Measurements from ENCODE around the gene NRAP.

NRAP gene

DNA sequence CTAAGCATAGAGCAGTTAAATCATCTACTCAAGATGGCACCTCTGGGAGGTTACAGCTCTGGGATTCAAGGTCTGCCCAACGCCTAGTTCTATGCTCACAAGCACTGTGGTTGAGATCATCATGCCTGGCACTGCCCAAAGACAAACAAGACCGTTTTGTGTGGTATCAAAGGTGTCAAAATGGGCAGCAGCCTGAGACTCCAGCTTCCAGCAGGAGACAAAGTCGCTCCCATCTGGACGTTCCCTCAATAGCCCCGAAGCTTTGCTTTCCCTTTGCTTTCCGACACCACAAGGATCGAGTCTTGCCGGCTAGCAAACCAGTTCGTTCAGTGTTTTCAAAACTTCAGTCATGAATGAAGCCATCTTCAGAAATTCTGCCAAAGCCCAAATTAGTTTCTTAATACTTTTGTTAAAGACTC, 105.9 kb downstream of the NRAP start:
- DNase-seq = no peak

DNA sequence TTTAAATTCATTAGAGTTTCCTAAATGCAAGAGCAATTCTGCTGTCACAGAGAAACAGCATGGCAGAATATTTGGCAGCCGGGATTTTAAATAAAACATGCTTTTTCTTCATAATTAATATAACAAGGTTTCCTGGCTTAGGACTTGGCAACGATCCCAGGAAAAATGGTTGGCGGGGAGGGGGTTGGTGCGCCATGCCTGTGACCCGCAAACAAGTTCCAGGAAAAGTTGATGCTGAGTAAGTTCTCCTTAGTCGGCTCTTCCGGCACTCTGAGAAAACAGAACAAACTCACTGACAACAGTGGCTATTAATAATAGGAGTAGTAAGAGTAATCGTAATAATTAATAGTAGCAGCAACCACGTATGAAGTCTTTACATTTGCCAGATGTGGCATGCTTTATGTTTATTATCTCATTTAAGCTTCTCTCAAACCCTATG, 106.4 kb downstream of the NRAP start:
- DNase-seq = no peak

GRCh38 chr10:113555751-113556150, 108.1 kb downstream of the NRAP start:
- no peak for DNase-seq

- no peak for DNase-seq
Observed at GRCh38 chr10:113555245-113555644, 108.6 kb downstream of the NRAP start.

- DNase-seq = no peak
Observed at GRCh38 chr10:113554214-113554613, 109.6 kb downstream of the NRAP start.

- no peak for DNase-seq
Observed at GRCh38 chr10:113553149-113553548, 110.7 kb downstream of the NRAP start.

- DNase-seq = no peak
Observed at GRCh38 chr10:113552701-113553100, 111.1 kb downstream of the NRAP start, which contains the start of gene HABP2. TSS of gene HABP2 (plus strand) at chr10:113553053. CDS start at chr10:113553122, 69 bp downstream.

DNA sequence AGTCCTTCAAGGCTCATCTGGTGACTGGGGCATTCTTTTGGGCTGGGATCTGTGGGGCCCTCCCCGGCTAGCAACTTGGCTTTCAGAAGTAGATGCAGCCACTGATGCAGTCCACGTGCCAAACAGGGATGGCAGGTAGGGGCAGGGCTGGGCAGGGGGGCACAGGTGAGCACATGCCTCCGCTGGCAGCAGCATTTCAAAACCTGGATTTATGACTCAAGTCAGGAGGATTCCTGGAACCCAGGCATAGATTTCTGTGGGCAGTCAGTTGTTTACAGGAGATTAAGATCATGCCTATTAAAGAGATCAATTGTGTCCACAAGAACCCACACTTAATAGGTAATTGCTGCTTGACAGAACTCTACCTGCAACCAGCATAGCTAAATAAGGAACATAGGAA, 111.8 kb downstream of the NRAP start:
- DNase-seq = no peak

DNA sequence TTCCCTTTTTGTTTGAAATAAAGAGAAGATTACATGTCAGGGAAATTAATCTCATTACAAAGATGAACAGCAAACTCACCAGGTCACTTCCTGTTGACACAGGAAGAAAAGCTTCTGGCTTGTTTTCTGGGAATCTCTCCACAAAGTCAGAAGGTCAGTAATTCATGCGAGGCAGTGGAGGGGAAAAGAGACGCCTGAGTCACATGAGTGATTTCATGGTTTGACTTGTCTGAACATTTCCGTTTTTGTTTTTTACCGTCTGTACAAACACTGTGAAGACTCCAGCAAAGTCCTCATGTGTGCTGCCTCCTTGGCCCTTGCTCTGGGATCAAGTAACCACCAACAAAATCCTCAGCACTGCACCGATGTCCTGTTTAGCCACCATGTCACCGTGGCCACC, 113.5 kb downstream of the NRAP start:
- DNase-seq = no peak

DNA sequence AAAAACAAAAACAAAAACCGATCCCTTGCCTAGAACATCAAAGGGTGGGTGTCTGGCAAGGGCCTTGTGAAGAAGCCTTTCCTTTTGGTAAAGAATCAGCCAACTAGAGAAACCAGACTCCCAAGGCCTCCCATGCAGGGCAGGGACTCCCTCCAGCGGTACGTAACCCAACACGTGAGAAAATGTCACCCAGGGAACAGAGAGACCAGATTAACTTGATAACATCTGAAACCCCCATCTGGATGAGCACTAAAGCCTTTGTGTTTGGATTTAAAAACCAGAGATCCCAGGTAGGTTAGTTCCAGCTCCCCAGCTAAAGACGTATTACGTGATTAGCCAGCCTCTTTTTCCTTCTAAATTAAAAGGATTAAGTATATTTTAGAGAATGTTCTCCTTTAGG, 114.0 kb downstream of the NRAP start:
- no peak for DNase-seq

DNA sequence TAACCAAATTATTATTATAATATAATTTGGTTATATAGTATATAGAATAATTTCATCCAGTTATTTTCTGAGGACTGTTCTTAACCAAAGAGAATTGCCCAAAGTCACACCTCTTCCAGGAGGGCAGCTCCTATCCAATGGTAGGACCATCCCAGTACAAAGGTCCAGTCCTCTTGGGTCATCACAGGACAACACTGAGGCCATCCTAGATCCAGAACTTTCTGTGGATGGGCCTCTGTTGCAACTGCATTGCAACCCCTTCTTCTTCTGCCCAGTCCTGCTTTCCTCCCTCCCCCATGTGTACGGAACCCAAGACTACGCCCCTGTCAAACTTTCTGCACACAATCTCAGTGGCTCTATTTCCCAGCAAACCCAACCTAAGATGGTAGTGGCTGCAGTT, 116.4 kb downstream of the NRAP start:
- DNase-seq = no peak

GRCh38 chr10:113544392-113544791, 119.4 kb downstream of the NRAP start:
- DNase-seq = no peak

DNA sequence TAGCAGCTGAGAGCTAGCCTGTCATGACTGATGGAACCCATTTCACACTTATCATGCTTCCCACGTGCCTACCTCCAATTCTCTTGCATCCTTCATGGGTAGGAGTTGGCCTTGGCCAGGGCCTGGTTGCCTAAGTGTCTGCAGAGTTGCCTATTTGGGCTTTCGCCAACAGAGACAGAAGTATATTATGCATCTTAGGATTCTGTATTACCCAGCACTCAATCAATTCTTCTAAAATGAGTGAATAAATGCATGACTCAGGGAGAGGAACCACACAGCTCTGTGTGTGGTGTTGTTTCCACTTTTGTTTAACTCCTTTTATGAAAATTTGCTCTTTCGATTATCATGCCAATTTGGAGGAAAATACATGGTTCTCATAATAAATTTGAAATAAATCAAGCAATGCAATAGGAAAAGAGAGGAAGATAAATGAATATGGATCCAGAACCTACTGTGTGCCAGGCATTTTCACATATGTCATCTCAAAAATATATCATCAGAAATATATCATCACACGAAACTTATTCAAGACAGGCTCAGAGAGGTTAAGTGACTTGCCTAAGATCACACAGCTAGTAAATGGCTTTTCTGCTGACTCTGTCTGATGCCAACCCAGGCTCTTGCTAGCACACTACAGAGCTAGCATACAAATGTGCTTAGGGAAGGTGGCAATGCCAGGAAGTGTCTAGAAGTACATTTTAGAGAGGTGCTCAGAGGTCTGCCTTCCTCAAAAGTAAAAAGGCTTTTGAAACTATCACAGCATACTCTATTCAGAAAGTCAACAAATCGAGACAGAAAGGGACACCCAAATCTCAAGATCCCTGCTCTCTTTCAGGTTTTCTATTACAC, 120.5 kb downstream of the NRAP start:
- DNase-seq = no peak

- no peak for DNase-seq
Observed at GRCh38 chr10:113541549-113541927, 122.3 kb downstream of the NRAP start.

GRCh38 chr10:113540845-113541548, 122.8 kb downstream of the NRAP start:
- DNase-seq = no peak

- no peak for DNase-seq
Observed at GRCh38 chr10:113539789-113540188, 124.1 kb downstream of the NRAP start.
